Type B pancreatic cell (in vitro differentiated cells): ENCODE data around the gene TRPM3. TPM values are rescaled to one million over a fixed set of nuclear protein-coding genes. Genes with fewer than 3 reads are reported as not detected.

Experiments
- DNase-seq: peaks from one replicate; pipeline ENCODE4 v3.0.0; 2021; ENCODE audit warnings: mixed read lengths; ENCODE audit not compliant: unreplicated experiment; ENCODE audit errors: extremely low spot score
- H3K27ac Mint-ChIP-seq: 2 replicates; pipeline ENCODE4 v1.8.0; 2021; ENCODE audit warnings: mild to moderate bottlenecking, mixed read lengths
- H3K27me3 Mint-ChIP-seq: 2 replicates; pipeline ENCODE4 v1.8.0; 2021; ENCODE audit warnings: mixed read lengths
- H3K36me3 Mint-ChIP-seq: 2 replicates; pipeline ENCODE4 v1.8.0; 2021; ENCODE audit warnings: mixed read lengths
- H3K4me1 Mint-ChIP-seq: one replicate; pipeline ENCODE4 v1.8.0; 2021; ENCODE audit warnings: mixed read lengths; ENCODE audit not compliant: unreplicated experiment
- H3K4me3 Mint-ChIP-seq: 2 replicates; pipeline ENCODE4 v1.8.0; 2021; ENCODE audit warnings: mild to moderate bottlenecking, mixed read lengths
- H3K9me3 Mint-ChIP-seq: 2 replicates; pipeline ENCODE4 v1.8.0; 2021; ENCODE audit warnings: mixed read lengths
- CTCF ChIP-seq: fragments of 200-600 bp; sonication (generic); conservative IDR thresholded peaks from 2 replicates; pipeline ENCODE4 v1.5.0; 2021; ENCODE audit warnings: antibody characterized with exemption, mild to moderate bottlenecking
- total RNA-seq: library from RNA; stranded (reverse); gene quantifications from 2 replicates; pipeline ENCODE4 v1.2.1, GENCODE V29; 2021; ENCODE audit warnings: low replicate concordance

TRPM3 gene
- total RNA-seq, 1 donor from 2014 or later, result 17.0 TPM

- H3K4me1 Mint-ChIP-seq, result no peaks in the 10 kb centered on the region
- no peaks in the 10 kb centered on the region for H3K27me3 Mint-ChIP-seq
- no peak overlapping the region for H3K4me3 Mint-ChIP-seq
- no peak overlapping the region for H3K27ac Mint-ChIP-seq
- no peak for TF ChIP-seq CTCF
- no peaks in the 10 kb centered on the region for H3K36me3 Mint-ChIP-seq
- no peaks in the 10 kb centered on the region for H3K9me3 Mint-ChIP-seq
- DNase-seq, result no peak
Measured at GRCh38 chr9:70678153-70678552, 443.3 kb downstream of the TRPM3 start.

- H3K4me3 Mint-ChIP-seq, result no peak overlapping the region
- no peak for DNase-seq
- no peak overlapping the region for H3K27ac Mint-ChIP-seq
- H3K36me3 Mint-ChIP-seq, result no peaks in the 10 kb centered on the region
- H3K9me3 Mint-ChIP-seq, result no peaks in the 10 kb centered on the region
- H3K4me1 Mint-ChIP-seq, result no peaks in the 10 kb centered on the region
- H3K27me3 Mint-ChIP-seq, result no peaks in the 10 kb centered on the region
- TF ChIP-seq CTCF, result no peak
Measured at GRCh38 chr9:70677055-70677735, 444.2 kb downstream of the TRPM3 start.

- DNase-seq, result no peak
- Mint-ChIP-seq H3K9me3 (no peaks in the 10 kb centered on the region), H3K4me1 (no peaks in the 10 kb centered on the region), H3K27me3 (no peaks in the 10 kb centered on the region), H3K36me3 (no peaks in the 10 kb centered on the region), H3K4me3 (no peak overlapping the region), H3K27ac (no peak overlapping the region)
- TF ChIP-seq CTCF, result no peak
Measured at GRCh38 chr9:70675868-70676370, 445.5 kb downstream of the TRPM3 start.

GRCh38 chr9:70673844-70674243 is 447.6 kb downstream of the TRPM3 start:
- Mint-ChIP-seq H3K27me3 (no peaks in the 10 kb centered on the region), H3K4me1 (no peaks in the 10 kb centered on the region), H3K4me3 (no peak overlapping the region), H3K27ac (no peak overlapping the region), H3K36me3 (no peaks in the 10 kb centered on the region), H3K9me3 (no peaks in the 10 kb centered on the region)
- DNase-seq, result no peak
- TF ChIP-seq CTCF, result no peak

- Mint-ChIP-seq H3K4me3 (no peak overlapping the region), H3K9me3 (no peaks in the 10 kb centered on the region), H3K36me3 (no peaks in the 10 kb centered on the region), H3K4me1 (no peaks in the 10 kb centered on the region), H3K27ac (no peak overlapping the region), H3K27me3 (no peaks in the 10 kb centered on the region)
- no peak for TF ChIP-seq CTCF
- DNase-seq, result no peak
Measured at GRCh38 chr9:70672161-70672649, 449.2 kb downstream of the TRPM3 start.
